BE2C (cell line): ENCODE measurements around the gene SPTBN5.

Source experiments
- DNase-seq: peaks from one replicate; pipeline ENCODE4 v3.0.0-alpha.2; 2020
- H3K27me3 ChIP-seq: fragments of 250-450 bp; sonication (Bioruptor Pico); 2 replicates; pipeline ENCODE4 v1.5.1; 2020; ENCODE audit warnings: mild to moderate bottlenecking
- H3K36me3 ChIP-seq: fragments of 250-450 bp; sonication (Bioruptor Pico); 2 replicates; pipeline ENCODE4 v1.5.1; 2020; ENCODE audit warnings: mild to moderate bottlenecking
- H3K4me1 ChIP-seq: fragments of 250-450 bp; sonication (Bioruptor Pico); 2 replicates; pipeline ENCODE4 v1.5.1; 2020
- H3K4me3 ChIP-seq: 2 replicates; pipeline ENCODE4 v1.5.1; 2011; ENCODE audit warnings: low read depth, low read length
- H3K9me3 ChIP-seq: fragments of 250-450 bp; sonication (Bioruptor Pico); 2 replicates; pipeline ENCODE4 v1.5.1; 2020
- TF ChIP-seq, protein P1 (sequence below): IDR thresholded peaks from 2 replicates; pipeline ENCODE4 v1.5.1; 2012; ENCODE audit warnings: mild to moderate bottlenecking, low read depth, low read length

The SPTBN5 gene

DNA sequence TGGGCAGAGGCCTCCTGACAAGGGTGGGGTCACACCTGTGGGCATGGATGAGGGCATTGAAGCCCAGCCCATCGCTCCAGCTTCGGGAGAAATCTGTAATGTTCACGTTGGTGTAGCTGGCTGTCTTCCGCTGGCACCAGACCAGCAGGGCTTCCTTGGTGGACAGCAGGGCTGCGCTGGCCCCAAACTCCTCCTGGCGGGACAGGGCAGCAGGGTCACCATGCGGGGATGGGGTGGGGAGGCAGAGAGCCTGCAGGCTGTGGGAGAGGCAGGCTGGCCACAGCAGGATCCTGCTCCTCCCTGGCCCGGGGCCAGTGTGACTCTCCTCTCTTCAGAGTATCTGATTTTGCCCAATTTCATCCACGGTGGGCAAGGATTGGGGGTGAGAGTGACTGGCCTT lies 6.0 kb downstream of the SPTBN5 start:
- no peak for DNase-seq
- no peaks in the 10 kb centered on the region for H3K9me3 ChIP-seq
- H3K27me3 ChIP-seq: no peaks in the 10 kb centered on the region
- TF ChIP-seq, protein P1, sequence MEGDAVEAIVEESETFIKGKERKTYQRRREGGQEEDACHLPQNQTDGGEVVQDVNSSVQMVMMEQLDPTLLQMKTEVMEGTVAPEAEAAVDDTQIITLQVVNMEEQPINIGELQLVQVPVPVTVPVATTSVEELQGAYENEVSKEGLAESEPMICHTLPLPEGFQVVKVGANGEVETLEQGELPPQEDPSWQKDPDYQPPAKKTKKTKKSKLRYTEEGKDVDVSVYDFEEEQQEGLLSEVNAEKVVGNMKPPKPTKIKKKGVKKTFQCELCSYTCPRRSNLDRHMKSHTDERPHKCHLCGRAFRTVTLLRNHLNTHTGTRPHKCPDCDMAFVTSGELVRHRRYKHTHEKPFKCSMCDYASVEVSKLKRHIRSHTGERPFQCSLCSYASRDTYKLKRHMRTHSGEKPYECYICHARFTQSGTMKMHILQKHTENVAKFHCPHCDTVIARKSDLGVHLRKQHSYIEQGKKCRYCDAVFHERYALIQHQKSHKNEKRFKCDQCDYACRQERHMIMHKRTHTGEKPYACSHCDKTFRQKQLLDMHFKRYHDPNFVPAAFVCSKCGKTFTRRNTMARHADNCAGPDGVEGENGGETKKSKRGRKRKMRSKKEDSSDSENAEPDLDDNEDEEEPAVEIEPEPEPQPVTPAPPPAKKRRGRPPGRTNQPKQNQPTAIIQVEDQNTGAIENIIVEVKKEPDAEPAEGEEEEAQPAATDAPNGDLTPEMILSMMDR: no peak
- no peak overlapping the region for H3K4me3 ChIP-seq
- H3K36me3 ChIP-seq: no peaks in the 10 kb centered on the region
- H3K4me1 ChIP-seq: peaks cover 19% of the 10 kb centered on the region

DNA sequence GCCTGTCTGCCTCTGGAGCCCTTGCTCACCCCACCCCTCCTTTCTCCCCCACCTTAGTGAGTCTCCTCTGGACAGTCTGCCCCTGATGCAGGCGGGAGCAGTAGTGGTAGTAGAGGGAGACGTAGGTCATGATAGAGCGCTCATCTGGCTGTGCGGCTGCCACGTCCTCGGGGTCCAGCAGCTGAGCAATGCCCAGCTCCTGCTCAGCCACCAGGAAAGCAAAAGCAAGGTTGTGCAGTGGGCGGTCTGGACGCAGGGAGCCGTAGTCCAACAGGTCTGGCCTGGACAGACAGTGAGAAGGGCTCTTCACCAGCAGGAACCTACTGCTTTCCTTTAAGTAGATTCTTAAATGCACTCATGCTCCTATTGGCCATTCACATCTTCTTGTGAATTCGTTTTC lies 6.7 kb downstream of the SPTBN5 start:
- TF ChIP-seq, protein P1: no peak
- Histone ChIP-seq H3K27me3 (no peaks in the 10 kb centered on the region), H3K36me3 (no peaks in the 10 kb centered on the region), H3K4me1 (peaks cover 12% of the 10 kb centered on the region), H3K9me3 (no peaks in the 10 kb centered on the region), H3K4me3 (no peak overlapping the region)
- DNase-seq: no peak

DNA sequence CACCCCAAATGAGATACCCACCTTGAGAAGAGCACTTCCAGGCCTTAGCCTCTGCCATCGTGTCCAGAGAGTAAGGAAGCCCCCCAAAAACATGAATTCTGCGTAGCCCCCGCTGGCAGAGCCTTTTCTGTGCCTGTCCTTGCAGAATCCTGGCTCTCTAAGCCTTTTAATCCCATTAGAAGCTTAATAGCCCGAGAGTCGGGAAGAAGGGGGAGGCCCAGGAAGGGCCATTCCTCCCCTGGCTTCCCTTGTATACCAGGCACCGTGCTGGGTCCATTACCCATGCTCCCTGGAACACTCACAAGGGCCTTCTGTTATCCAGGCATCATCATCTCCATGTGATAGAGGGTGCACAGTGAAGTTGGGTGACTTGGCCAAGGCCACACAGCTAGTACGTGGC lies 7.1 kb downstream of the SPTBN5 start:
- DNase-seq: no peak
- H3K27me3 ChIP-seq: no peaks in the 10 kb centered on the region
- TF ChIP-seq, protein P1: no peak

DNA sequence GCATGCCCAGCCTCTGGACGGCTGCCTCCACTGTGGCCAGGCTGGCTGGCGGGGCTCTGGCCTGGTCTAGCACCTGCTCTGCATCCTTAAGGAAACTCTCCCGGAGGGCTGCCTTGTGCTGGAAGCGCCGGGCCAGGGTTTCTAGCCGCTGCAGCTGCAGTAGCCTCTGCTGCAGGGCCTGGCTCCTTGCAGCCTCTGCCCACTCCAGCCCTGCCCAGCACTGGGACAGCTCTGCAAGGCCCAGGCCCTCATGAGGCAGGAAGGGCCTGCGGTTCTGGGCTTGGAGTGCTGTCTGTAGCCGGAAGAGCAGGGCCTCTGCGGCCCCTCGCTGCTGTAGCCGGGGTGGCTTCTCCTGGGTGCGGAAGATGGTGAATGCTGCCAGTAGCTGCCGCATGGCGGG lies 8.0 kb downstream of the SPTBN5 start:
- Histone ChIP-seq H3K4me1 (peaks cover 6% of the 10 kb centered on the region), H3K4me3 (no peak overlapping the region), H3K27me3 (no peaks in the 10 kb centered on the region), H3K36me3 (no peaks in the 10 kb centered on the region), H3K9me3 (no peaks in the 10 kb centered on the region)
- TF ChIP-seq, protein P1: no peak
- DNase-seq: no peak

More for the DNA sequence above, 7.1 kb downstream of the SPTBN5 start:
- peaks cover 8% of the 10 kb centered on the region for H3K4me1 ChIP-seq
- no peaks in the 10 kb centered on the region for H3K9me3 ChIP-seq
- no peaks in the 10 kb centered on the region for H3K36me3 ChIP-seq
- H3K4me3 ChIP-seq: no peak overlapping the region

DNA sequence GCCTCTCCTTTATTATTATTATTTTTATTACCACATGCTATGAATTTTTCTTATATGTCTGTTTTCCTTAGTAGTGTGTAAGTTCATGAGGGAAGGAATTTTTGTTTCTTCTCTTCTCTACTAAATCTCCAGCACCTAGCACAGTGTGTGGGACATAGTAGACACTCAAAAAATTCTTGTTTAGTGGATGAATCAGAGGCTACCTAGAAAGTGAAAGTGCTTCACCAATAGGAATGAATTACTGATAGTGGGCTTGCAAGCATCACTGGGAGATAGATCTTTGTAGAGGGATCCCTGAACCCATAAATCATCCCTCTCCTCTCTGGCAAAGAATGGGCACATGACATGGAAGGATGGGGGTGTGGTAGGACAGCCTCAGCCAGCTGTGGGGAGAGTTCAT lies 8.5 kb downstream of the SPTBN5 start:
- no peaks in the 10 kb centered on the region for H3K27me3 ChIP-seq
- H3K4me3 ChIP-seq: no peak overlapping the region
- H3K36me3 ChIP-seq: no peaks in the 10 kb centered on the region
- TF ChIP-seq, protein P1: no peak
- H3K9me3 ChIP-seq: no peaks in the 10 kb centered on the region
- H3K4me1 ChIP-seq: peaks cover 6% of the 10 kb centered on the region
- no peak for DNase-seq

DNA sequence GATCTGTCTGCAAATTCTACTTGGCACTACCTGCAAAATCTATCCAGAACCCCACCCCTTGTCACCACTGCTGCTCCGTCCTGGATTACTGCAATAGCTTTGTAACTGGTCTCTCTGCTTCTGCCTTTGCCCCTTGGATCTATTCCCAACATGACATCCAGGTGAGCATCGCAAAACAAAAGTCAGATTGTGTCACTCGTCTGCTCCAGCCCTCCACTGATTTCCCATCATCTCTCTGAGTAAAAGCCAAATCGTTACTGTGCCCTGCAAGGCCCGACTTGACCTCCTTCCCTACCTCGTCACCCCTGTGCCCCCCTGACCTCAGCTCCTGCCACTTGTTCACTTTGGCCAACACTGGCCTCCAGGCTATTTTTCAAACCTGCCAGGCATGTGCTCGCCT lies 9.4 kb downstream of the SPTBN5 start:
- Histone ChIP-seq H3K4me1 (peaks cover 6% of the 10 kb centered on the region), H3K4me3 (no peak overlapping the region)

More for the DNA sequence above, 9.4 kb downstream of the SPTBN5 start:
- TF ChIP-seq, protein P1: no peak
- Histone ChIP-seq H3K9me3 (no peaks in the 10 kb centered on the region), H3K36me3 (no peaks in the 10 kb centered on the region), H3K27me3 (no peaks in the 10 kb centered on the region)
- DNase-seq: no peak
